ENCODE data around the gene PEX26.
A peak's percentile ranks its signal among the peaks of the same experiment; 100 is the strongest.
"Not testable (repeated sequence)": the region's sequence is repeated elsewhere in the genome, so short reads cannot be mapped to it uniquely, and the experiment has no call there.

Gene PEX26

GRCh38 chr22:18104566-18104965 is 26.8 kb downstream of the PEX26 start:
- DNase-seq = no peak

- not testable (repeated sequence) for DNase-seq
Observed at GRCh38 chr22:18105981-18106380, 28.2 kb downstream of the PEX26 start.

- DNase-seq = not testable (repeated sequence)
Observed at GRCh38 chr22:18106550-18107341, 29.0 kb downstream of the PEX26 start.

GRCh38 chr22:18108187-18108586 is 30.4 kb downstream of the PEX26 start:
- DNase-seq = no peak

GRCh38 chr22:18109410-18110193 is 31.8 kb downstream of the PEX26 start:
- DNase-seq = no peak

- peak; percentile 9 for DNase-seq
Observed at GRCh38 chr22:18110194-18110953, 32.6 kb downstream of the PEX26 start, which contains the start of gene TUBA8. TSS of gene TUBA8 (plus strand) at chr22:18110809. CDS start at chr22:18110866, 57 bp downstream.

GRCh38 chr22:18110954-18111758 is 33.4 kb downstream of the PEX26 start:
- no peak for DNase-seq

GRCh38 chr22:18111759-18112330 is 34.1 kb downstream of the PEX26 start:
- no peak for DNase-seq

- no peak for DNase-seq
Observed at GRCh38 chr22:18112440-18112839, 34.6 kb downstream of the PEX26 start.

GRCh38 chr22:18113680-18114394 is 36.0 kb downstream of the PEX26 start:
- no peak for DNase-seq

GRCh38 chr22:18114495-18114894 is 36.7 kb downstream of the PEX26 start:
- no peak for DNase-seq

GRCh38 chr22:18114976-18115652 is 37.3 kb downstream of the PEX26 start:
- no peak for DNase-seq

GRCh38 chr22:18115906-18116371 is 38.1 kb downstream of the PEX26 start:
- no peak for DNase-seq

- no peak for DNase-seq
Observed at GRCh38 chr22:18116634-18117033, 38.8 kb downstream of the PEX26 start.

GRCh38 chr22:18118345-18118915 is 40.6 kb downstream of the PEX26 start:
- DNase-seq = no peak

- no peak for DNase-seq
Observed at GRCh38 chr22:18119409-18120110, 41.8 kb downstream of the PEX26 start.

GRCh38 chr22:18120857-18121256 is 43.1 kb downstream of the PEX26 start:
- no peak for DNase-seq

GRCh38 chr22:18121506-18121905 is 43.7 kb downstream of the PEX26 start:
- no peak for DNase-seq

GRCh38 chr22:18121954-18122554 is 44.3 kb downstream of the PEX26 start:
- no peak for DNase-seq
